ENCODE data around the gene TMA16.

DNA sequence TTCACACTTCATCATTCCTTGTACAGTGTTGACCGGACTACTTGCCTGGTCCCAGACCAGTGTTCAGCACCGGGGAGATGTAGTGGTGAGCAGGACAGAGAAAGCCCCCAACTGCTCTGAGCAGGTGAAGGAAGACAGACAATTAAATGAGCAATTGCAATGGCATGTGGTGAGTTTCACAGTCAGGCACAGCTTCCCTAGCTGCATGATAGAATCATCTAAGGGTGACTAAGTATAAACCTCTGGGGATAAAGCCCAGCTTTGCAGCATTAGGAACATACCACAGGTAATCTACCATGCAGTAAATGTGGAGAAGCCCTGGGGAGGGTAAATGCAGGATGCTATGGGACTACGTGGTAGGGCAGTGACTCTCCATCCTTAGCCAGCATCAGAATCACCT lies 47.8 kb downstream of the TMA16 start:
- TF ChIP-seq POLR2A (IDR thresholded peaks at IDR 0.05; ENCODE audit: low read length) = no peak
- no peak for TF ChIP-seq GATA1 (IDR thresholded peaks at IDR 0.05; ENCODE audit: low read depth, low read length)
